Measurements from ENCODE around the gene GFM1. TPM values are rescaled to one million over a fixed set of nuclear protein-coding genes. Genes with fewer than 3 reads are reported as not detected.

The GFM1 gene
- total RNA-seq, 2 experiments from 2014 or later, result 36.5 to 53.7 TPM

DNA sequence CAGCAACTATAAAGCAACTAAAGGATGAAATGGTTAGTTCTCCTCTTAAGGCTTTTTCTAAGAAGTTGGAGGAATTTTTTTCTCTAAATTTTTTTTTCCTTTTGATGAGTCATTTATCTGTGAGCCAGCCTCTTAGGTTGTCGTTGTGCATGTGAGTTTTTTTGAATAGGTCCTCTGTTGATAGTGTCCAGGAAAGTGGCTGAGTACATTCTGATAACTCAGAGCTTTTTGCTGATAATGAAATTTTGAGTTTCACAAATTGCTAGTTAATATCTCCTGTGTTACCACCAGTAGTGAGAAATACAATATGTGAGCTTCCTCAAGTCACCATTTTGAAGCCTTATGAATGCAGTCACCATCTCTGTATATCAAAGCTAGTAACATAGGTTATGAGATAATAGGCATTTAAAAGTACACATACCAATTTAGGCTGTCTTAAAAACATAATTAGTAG is 35.2 kb downstream of the GFM1 start:
- Histone ChIP-seq H3K4me2 (ENCODE audit: low read length) (no peak overlapping the region), H3K4me3 (ENCODE audit: low read depth, low read length, poor library complexity, severe bottlenecking) (no peak overlapping the region), H3K4me1 (ENCODE audit: insufficient read depth, low read length, poor library complexity, severe bottlenecking) (no peaks in the 10 kb centered on the region), H4K20me1 (ENCODE audit: insufficient read depth, low read length) (no peaks in the 10 kb centered on the region), H2AFZ (ENCODE audit: low read length) (no peak overlapping the region), H3K36me3 (ENCODE audit: insufficient read depth, low read length) (peaks cover 48% of the 10 kb centered on the region), H3K9me3 (ENCODE audit: low read length) (no peaks in the 10 kb centered on the region), H3K27ac (ENCODE audit: low read depth, low read length, poor library complexity, severe bottlenecking) (no peak overlapping the region), H3K9me2 (ENCODE audit: insufficient read depth, low read length) (no peaks in the 10 kb centered on the region), H3K79me2 (ENCODE audit: insufficient read depth, low read depth, low read length) (no peaks in the 10 kb centered on the region)
- CTCF ChIA-PET (ENCODE audit: unreplicated experiment), result no interaction called here
- POLR2A ChIA-PET, result interaction anchor here (0.5 to 0.9 kb wide), 4 partner anchors 20 to 197 kb away, joined by 3 to 5 read pairs (median 3); no protein-coding TSS in a partner anchor
- BruUV-seq (replicated peaks), result no TSS peak
- no peak for DNase-seq (ENCODE audit: low spot score)
- TF ChIP-seq EZH2phosphoT487 (IDR thresholded peaks at IDR 0.05; ENCODE audit: borderline replicate concordance, low read depth, low read length), result no peak
- TF ChIP-seq, protein P1, sequence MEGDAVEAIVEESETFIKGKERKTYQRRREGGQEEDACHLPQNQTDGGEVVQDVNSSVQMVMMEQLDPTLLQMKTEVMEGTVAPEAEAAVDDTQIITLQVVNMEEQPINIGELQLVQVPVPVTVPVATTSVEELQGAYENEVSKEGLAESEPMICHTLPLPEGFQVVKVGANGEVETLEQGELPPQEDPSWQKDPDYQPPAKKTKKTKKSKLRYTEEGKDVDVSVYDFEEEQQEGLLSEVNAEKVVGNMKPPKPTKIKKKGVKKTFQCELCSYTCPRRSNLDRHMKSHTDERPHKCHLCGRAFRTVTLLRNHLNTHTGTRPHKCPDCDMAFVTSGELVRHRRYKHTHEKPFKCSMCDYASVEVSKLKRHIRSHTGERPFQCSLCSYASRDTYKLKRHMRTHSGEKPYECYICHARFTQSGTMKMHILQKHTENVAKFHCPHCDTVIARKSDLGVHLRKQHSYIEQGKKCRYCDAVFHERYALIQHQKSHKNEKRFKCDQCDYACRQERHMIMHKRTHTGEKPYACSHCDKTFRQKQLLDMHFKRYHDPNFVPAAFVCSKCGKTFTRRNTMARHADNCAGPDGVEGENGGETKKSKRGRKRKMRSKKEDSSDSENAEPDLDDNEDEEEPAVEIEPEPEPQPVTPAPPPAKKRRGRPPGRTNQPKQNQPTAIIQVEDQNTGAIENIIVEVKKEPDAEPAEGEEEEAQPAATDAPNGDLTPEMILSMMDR (conservative IDR thresholded peaks at IDR 0.05; ENCODE audit: low read length), result no peak
- intact Hi-C loops (cut with micrococcal nuclease; ENCODE audit: unreplicated experiment), result no loop called here

DNA sequence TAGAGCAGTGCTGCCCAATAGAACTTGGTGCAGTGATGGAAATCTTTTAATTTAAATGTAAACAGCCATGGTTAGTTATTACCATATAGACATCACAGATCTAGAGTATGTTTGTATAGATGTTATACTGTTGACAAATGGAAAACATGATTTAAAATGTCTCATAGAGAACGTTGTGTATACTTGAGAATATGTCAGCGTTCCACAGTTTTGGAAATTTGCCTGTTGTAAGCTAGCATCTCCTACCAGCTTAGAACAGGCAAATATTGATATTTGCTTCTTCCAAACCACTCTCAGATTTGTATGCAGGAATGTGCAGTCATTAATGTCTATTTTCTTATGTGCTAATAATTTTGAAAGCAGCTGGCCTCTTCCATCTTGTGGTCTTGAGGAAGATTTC is 36.5 kb downstream of the GFM1 start:
- ChIA-PET POLR2A (interaction anchor here (0.6 to 1.0 kb wide), 2 partner anchors 15 to 261 kb away, joined by 3 to 5 read pairs; no protein-coding TSS in a partner anchor), CTCF (ENCODE audit: unreplicated experiment) (no interaction called here)
- Histone ChIP-seq H3K79me2 (ENCODE audit: insufficient read depth, low read depth, low read length) (no peaks in the 10 kb centered on the region), H4K20me1 (ENCODE audit: insufficient read depth, low read length) (no peaks in the 10 kb centered on the region), H3K4me2 (ENCODE audit: low read length) (no peak overlapping the region), H3K27ac (ENCODE audit: low read depth, low read length, poor library complexity, severe bottlenecking) (no peak overlapping the region), H3K9me2 (ENCODE audit: insufficient read depth, low read length) (no peaks in the 10 kb centered on the region), H3K36me3 (ENCODE audit: insufficient read depth, low read length) (peaks cover 60% of the 10 kb centered on the region), H3K4me3 (ENCODE audit: low read depth, low read length, poor library complexity, severe bottlenecking) (no peak overlapping the region), H2AFZ (ENCODE audit: low read length) (no peak overlapping the region), H3K4me1 (ENCODE audit: insufficient read depth, low read length, poor library complexity, severe bottlenecking) (no peaks in the 10 kb centered on the region), H3K9me3 (ENCODE audit: low read length) (no peaks in the 10 kb centered on the region)
- TF ChIP-seq EZH2phosphoT487 (IDR thresholded peaks at IDR 0.05; ENCODE audit: borderline replicate concordance, low read depth, low read length), result no peak
- TF ChIP-seq, protein P1 (conservative IDR thresholded peaks at IDR 0.05; ENCODE audit: low read length), result no peak
- intact Hi-C loops (cut with micrococcal nuclease; ENCODE audit: unreplicated experiment), result no loop called here
- no peak for DNase-seq (ENCODE audit: low spot score)
- BruUV-seq (replicated peaks), result no TSS peak

DNA sequence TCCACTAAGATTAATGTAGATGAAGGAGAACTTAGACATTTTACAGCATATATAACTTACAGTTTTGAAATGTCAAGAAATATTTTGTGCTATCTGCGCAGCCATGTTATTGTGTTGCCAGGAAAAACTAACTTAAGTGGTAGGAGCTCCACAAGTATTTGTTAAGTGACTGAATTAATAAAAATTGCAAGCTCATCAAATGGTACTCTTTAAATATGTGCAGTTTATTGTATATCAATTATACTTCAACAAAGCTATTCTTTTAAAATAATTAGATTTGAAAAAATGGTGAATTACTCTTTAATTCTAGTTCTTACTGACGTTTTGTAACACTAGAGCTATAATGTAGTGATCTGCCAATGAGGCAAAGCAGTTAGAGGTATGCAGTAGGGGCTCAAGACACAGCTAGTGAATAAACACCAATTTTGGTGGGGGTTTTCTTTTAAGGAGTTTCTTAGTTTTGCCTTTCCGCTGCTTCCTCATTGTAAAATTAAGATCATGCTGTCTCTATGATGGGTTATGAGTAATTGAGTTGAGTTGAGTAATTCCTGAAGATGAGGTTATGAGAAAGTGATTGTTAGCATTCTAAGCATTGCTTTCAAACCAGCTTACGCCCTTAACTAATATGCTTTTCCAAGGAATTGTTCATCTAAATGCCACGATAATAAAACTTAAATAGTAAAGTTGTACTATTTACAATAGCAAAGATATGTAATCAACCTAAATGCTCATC is 39.1 kb downstream of the GFM1 start:
- ChIA-PET POLR2A (interaction anchor here (0.6 to 1.1 kb wide), 3 partner anchors 9 to 686 kb away, joined by 3 to 6 read pairs (median 3); no protein-coding TSS in a partner anchor), CTCF (ENCODE audit: unreplicated experiment) (no interaction called here)
- no peaks in the 10 kb centered on the region for H3K79me2 ChIP-seq (ENCODE audit: insufficient read depth, low read depth, low read length)
- no peaks in the 10 kb centered on the region for H3K9me3 ChIP-seq (ENCODE audit: low read length)
- no peaks in the 10 kb centered on the region for H4K20me1 ChIP-seq (ENCODE audit: insufficient read depth, low read length)
- no peaks in the 10 kb centered on the region for H3K4me1 ChIP-seq (ENCODE audit: insufficient read depth, low read length, poor library complexity, severe bottlenecking)
- no peak overlapping the region for H2AFZ ChIP-seq (ENCODE audit: low read length)
- H3K4me2 ChIP-seq (ENCODE audit: low read length), result no peak overlapping the region
- H3K4me3 ChIP-seq (ENCODE audit: low read depth, low read length, poor library complexity, severe bottlenecking), result no peak overlapping the region
- H3K9me2 ChIP-seq (ENCODE audit: insufficient read depth, low read length), result no peaks in the 10 kb centered on the region
- H3K27ac ChIP-seq (ENCODE audit: low read depth, low read length, poor library complexity, severe bottlenecking), result no peak overlapping the region
- TF ChIP-seq EZH2phosphoT487 (IDR thresholded peaks at IDR 0.05; ENCODE audit: borderline replicate concordance, low read depth, low read length), result no peak
- TF ChIP-seq, protein P1 (conservative IDR thresholded peaks at IDR 0.05; ENCODE audit: low read length), result no peak
- intact Hi-C loops (cut with micrococcal nuclease; ENCODE audit: unreplicated experiment), result no loop called here
- no TSS peak for BruUV-seq (replicated peaks)
- no peak for DNase-seq (ENCODE audit: low spot score)
- H3K36me3 ChIP-seq (ENCODE audit: insufficient read depth, low read length), result peaks cover 53% of the 10 kb centered on the region

Measured in OCI-LY7 (cell line).